Neural cell (in vitro differentiated cells): Measurements from ENCODE around the gene SWAP70.

Experiments
- CTCF ChIP-seq: fragments of 450-650 bp; IDR thresholded peaks from 2 replicates; pipeline ENCODE4 v1.5.1; 2014; ENCODE audit warnings: antibody characterized with exemption, mild to moderate bottlenecking, moderate library complexity; ENCODE audit not compliant: poor library complexity, severe bottlenecking
- EZH2 ChIP-seq: fragments of 200-600, 300-800 bp; shearing (Covaris generic), sonication (generic); IDR thresholded peaks from 2 replicates; pipeline ENCODE4 v1.6.1; 2014; ENCODE audit warnings: antibody characterized with exemption, low read length, borderline replicate concordance, mild to moderate bottlenecking; ENCODE audit not compliant: insufficient read depth, poor library complexity, severe bottlenecking
- POLR2AphosphoS5 ChIP-seq: IDR thresholded peaks from 2 replicates; pipeline ENCODE4 v1.6.1; 2012
- RAD21 ChIP-seq: fragments of 450-650 bp; conservative IDR thresholded peaks from 2 replicates; pipeline ENCODE4 v1.6.1; 2014; ENCODE audit warnings: antibody characterized with exemption, mild to moderate bottlenecking, moderate library complexity
- REST ChIP-seq: IDR thresholded peaks from 2 replicates; pipeline ENCODE4 v1.6.1; 2012; ENCODE audit warnings: borderline replicate concordance

- TF ChIP-seq RAD21 (no peak), CTCF (no peak), EZH2 (no peak), POLR2AphosphoS5 (no peak), REST (no peak)
These were observed 18.0 kb upstream of the SWAP70 start for GRCh38 chr11:9645881-9646280.
